HG03139 (cell line): ENCODE data around the gene TP73.

Source experiments
- ATAC-seq: cut with Tn5 transposase; IDR thresholded peaks from one replicate; pipeline ENCODE4 v1.9.1; 2021; ENCODE audit not compliant: unreplicated experiment

The TP73 gene

GRCh38 chr1:3685222-3685621 lies 32.9 kb downstream of the TP73 start:
- no peak for ATAC-seq

DNA sequence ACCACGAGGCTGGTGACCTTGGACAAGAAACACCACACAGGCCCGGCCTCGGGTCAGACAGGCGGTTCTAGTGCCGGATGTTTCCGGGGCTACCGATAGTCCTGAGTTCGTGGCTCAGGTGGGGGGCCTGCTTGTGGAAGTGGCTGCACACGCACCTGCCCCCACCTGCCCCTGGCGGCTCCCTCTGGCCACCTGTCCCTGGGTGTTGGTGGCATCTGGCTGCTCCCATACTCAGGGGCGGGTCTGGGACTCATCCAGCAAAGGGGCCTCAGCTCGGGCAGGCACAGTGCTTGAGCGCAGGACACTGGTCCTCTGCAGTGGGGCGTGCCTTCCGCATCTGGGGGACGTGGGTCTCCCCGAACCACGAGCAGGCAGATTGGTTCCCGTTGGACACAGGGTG lies 33.6 kb downstream of the TP73 start:
- ATAC-seq, result no peak

GRCh38 chr1:3687504-3687903 lies 35.2 kb downstream of the TP73 start:
- no peak for ATAC-seq

DNA sequence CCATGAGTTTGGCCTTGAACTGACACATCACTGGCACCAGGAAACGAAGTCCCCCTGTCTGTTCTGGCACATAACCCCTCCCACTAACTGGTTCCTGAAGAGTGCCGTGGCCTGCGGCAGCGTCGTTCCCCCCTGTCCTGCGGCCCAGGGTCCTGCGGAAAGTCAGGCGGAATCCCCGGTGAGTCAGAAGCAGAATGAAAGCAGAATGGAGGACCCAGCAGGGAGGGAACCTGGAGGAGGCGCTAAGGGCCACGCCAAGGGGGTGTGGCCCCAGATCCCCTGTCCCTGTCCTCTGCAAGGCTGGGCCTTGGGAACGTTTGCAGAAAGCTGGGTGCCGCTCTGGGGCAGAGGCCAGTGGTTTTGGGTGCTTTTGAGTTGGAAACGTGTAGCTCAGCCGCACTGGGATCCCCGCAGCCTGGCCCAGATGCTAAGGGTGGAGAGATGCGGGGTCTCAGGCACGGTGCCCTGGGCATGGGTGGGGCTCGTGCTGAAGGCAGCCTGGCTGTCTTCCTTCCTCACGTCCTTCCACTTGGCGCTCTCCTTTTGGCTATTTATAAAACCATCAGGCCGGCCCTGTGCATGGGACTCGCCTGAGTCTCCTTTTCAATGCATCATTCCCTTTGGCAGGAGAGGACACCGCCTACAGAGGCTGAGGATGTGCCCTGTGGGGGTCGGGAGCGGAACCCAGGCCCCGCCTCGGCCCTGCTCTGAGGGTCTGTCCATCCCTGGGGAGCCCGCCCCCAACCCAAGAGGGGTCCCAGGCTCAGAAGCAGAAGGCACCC lies 36.2 kb downstream of the TP73 start:
- no peak for ATAC-seq

DNA sequence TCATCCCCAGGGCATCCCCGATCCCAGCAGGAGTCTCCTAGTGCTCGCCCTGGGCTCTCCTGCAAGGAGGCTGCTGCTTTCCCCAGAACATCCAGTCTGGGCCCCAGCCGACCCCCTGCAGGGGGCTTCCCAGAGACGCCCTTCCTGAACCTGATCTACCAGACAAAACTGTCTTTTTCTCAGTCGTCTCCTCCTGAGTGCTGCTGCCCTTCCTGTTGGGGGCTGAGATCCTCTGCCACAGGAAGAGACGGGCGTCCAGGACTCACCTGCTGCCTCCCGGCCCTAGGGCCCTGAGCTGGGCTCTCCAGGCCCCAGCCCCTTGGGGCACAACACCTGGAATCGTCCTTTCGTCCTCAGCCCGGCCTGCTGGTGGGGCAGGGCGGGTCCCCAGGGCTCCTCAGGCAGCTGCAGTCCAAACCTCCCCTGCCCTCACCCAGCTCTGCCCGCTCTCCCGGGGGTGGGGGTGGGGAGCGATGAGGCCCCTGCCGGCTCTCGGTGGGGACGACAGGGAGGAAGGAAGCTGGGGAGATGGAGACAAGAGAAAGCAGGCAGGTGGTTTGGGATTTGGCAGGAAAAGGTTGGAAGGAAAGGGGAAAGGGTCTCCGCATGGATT lies 36.9 kb downstream of the TP73 start:
- no peak for ATAC-seq

DNA sequence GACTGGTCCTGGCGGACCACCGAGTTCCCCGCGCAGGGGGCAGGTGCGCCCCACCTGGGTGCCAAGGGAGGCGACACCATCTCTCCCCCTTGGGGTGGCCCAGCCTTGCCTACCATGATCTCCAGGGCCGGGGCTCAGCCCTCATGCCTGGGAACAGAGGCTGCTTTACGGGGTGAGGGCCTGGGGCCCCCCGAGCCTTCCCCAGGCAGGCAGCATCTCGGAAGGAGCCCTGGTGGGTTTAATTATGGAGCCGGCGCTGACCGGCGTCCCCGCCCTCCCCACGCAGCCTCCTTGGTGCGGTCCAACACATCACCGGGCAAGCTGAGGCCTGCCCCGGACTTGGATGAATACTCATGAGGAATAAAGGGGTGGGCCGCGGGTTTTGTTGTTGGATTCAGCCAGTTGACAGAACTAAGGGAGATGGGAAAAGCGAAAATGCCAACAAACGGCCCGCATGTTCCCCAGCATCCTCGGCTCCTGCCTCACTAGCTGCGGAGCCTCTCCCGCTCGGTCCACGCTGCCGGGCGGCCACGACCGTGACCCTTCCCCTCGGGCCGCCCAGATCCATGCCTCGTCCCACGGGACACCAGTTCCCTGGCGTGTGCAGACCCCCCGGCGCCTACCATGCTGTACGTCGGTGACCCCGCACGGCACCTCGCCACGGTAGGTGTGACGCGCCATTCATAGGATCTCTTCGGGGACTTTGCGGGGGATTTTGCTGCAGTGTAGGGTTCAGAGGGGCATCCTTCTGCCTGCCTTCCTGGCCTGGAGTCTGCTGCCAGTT lies 38.2 kb downstream of the TP73 start:
- no peak for ATAC-seq

DNA sequence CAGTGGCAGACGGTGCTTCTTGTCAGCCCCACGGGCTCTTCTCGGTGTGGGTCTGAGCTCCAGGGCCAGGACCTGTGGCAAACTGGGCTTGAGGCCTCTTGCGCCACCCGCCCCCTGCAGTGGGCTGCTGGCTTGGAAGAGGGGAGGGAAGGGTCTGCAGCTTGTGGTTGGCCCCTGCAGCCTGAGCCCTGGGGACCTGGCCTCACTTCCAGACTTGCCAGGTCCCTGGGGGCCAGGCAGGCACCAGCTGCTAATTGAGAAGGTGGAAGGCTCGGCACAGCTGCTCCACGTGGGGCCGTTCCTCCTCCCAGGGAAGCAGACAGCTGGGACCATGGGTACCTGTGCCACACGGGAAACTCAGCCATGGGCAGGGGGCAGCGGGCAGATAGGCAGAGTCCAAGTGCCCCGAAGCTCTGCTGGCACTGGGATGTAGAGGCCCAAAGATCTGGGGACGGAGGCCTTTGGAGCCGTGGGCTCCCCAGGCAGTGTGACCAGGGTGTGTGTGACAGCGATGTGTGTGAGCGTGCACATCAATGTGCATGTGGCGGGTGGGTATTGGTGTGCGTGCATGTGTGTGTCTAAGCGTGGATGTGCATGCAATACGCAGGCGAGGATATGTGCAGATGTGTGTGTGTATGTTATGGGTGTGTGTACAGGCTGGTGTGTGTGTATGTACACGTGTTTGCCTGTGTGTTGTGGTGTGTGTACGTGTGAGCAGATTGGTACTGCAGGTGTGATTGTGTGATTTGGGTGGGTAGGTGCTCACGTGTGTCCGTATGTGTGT lies 39.3 kb downstream of the TP73 start:
- ATAC-seq, result no peak

DNA sequence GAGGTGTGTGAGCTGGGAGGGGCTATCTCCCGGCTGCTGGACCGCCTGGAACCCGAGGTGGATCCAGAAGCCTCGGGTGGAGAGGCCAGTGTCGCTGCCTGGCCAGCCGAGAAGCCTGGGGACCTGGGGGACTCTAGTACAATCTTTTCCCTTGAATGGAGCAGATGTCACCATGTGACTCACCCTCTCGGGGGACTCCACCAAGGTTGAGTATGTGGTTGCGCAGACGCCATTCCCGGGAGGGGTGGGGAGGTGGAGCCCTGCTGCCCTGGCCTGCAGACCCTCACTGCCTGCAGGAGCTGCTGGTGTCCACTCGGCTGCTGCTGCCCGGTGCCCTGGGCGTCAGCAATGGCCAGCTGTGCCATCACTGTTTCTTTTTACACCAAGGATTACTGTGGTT lies 40.3 kb downstream of the TP73 start:
- no peak for ATAC-seq

DNA sequence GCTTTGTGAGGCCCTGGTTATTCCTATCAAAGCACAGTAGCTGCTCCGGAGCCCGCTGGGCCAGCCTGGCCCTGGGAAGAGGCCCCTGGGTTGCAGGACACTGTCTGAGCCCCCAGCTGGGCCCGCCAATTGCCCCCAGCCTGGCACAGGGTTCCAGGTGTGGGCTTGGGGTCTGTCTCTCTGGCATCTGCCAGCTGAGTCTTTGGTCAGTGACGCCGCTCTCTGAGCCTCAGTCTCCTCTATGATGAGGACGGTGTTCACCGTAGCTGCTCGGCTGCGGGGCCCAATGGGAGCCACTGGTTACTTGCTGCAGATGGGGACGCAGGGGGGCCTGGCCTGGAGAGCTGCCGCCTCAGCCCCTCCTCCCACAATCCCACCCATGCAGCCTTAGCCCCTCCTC lies 41.0 kb downstream of the TP73 start:
- ATAC-seq, result no peak

- ATAC-seq, result no peak
These were observed 43.3 kb downstream of the TP73 start for GRCh38 chr1:3695326-3696217.

DNA sequence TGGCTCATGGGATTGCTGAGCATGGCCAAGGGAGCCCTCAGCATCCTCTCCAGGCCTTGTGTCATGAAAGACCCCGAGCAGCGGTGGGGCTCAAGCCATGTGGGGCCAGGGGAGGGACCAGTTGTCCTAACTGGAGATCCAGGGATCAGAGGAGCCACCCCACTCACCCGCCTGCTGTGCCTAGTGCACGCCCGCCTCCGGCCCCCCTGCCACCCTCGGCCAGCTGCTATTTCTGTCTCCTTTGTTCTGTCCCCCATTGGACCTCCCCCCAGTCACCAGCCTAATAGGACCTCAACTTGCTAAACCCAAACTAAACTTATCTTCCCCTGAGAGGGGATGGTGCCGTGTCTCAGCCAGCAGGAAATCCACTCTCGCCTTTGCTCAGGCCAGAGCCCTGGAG lies 44.4 kb downstream of the TP73 start:
- ATAC-seq, result no peak

GRCh38 chr1:3697104-3697503 lies 44.8 kb downstream of the TP73 start:
- no peak for ATAC-seq

- no peak for ATAC-seq
These were observed 45.5 kb downstream of the TP73 start for GRCh38 chr1:3697810-3698209.

DNA sequence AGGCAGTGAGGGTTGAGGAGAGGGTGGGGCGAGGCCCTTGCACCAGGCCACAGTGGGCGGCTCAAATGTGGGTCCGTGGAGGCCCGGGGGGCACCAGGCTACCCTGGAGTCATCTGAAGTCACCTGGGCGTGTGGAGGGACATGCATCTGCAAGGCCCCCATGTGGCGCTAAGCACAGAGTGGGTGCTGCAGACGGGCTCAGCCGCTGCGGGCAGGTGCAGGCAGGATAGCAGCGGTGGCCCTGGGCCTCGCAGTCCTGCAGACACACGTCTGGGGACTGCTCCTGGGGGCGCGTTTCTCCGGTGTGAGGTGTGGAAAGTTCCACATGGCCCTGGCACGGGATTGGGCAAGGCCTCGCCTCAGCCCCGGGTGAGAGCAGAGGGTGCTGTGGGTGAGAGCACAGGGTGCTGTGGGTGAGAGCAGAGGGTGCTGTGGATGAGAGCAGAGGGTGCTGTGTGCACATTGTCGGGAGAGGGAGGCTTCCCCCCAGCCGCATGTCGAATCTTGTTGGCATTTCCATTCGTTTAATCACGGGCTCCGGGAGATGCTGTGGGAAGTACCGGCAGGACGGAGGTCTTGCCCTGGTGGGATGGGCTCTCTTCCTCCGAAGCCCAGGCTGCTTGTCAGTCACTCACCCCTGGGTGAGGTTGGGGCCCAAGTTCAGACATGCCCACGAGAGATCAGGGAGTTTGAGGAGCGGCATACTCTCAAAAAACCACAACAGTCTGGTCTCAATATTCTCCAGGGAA lies 46.5 kb downstream of the TP73 start:
- ATAC-seq, result no peak

- no peak for ATAC-seq
These were observed 47.3 kb downstream of the TP73 start for GRCh38 chr1:3699596-3699995.

- no peak for ATAC-seq
These were observed 48.3 kb downstream of the TP73 start for GRCh38 chr1:3700631-3701030.

DNA sequence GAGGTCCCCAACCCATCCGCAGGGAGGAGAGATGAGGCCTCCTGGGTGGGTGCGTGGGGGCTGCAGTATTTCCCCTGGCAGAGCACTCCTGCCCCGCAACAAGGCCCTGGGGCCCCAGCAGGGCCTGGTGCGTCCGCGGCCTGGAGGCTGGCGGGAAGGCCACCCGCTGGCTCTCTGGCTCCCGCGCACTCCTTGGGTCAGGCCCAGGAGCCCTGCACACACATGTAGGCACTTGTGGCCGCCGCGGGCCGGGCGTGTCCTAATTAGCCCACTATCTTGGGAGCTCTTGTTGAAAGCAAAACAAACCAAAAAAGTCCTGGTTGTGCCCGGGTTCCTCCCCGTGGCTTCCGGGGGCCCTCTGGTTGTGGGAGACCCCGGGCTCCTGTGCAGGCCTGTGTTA lies 50.2 kb downstream of the TP73 start:
- ATAC-seq, result no peak

GRCh38 chr1:3702990-3703728 lies 50.8 kb downstream of the TP73 start:
- ATAC-seq, result no peak

GRCh38 chr1:3703786-3704371 lies 51.6 kb downstream of the TP73 start:
- ATAC-seq, result no peak
